Measurements from ENCODE around the gene PATJ. TPM values are rescaled to one million over a fixed set of nuclear protein-coding genes. Genes with fewer than 3 reads are reported as not detected.

Gene PATJ
- total RNA-seq, 1 experiment from 2014 or later: 57.9 TPM

- no peak for TF ChIP-seq TEAD4 (CRISPR knock-in tag; IDR thresholded peaks at IDR 0.05)
- TF ChIP-seq CDX4 (CRISPR knock-in tag; IDR thresholded peaks at IDR 0.05; ENCODE audit: borderline replicate concordance): no peak
- TF ChIP-seq ZBTB21 (CRISPR knock-in tag; IDR thresholded peaks at IDR 0.05; ENCODE audit: borderline replicate concordance): no peak
- no peak for TF ChIP-seq AFF4 (CRISPR knock-in tag; IDR thresholded peaks at IDR 0.05; ENCODE audit: borderline replicate concordance)
- no peak for TF ChIP-seq ZNF281 (CRISPR knock-in tag; IDR thresholded peaks at IDR 0.05)
- TF ChIP-seq MYBL2 (CRISPR knock-in tag; IDR thresholded peaks at IDR 0.05): no peak
- TF ChIP-seq ZNF317 (CRISPR knock-in tag; IDR thresholded peaks at IDR 0.05; ENCODE audit: borderline replicate concordance, low read depth): no peak
- TF ChIP-seq USF1 (CRISPR knock-in tag; IDR thresholded peaks at IDR 0.05): no peak
- TF ChIP-seq ATF2 (CRISPR knock-in tag; IDR thresholded peaks at IDR 0.05; ENCODE audit: borderline replicate concordance, low read depth): no peak
- TF ChIP-seq ZNF671 (CRISPR knock-in tag; IDR thresholded peaks at IDR 0.05): no peak
- TF ChIP-seq ETV6 (CRISPR knock-in tag; IDR thresholded peaks at IDR 0.05): no peak
- TF ChIP-seq ESRRA (CRISPR knock-in tag; IDR thresholded peaks at IDR 0.05; ENCODE audit: borderline replicate concordance): no peak
- no peak for TF ChIP-seq RORB (CRISPR knock-in tag; IDR thresholded peaks at IDR 0.05)
- TF ChIP-seq ZNF138 (CRISPR knock-in tag; conservative IDR thresholded peaks at IDR 0.05): no peak
- TF ChIP-seq NFE2L1 (CRISPR knock-in tag; IDR thresholded peaks at IDR 0.05): no peak
- TF ChIP-seq IRF1 (CRISPR knock-in tag; IDR thresholded peaks at IDR 0.05): no peak
- TF ChIP-seq MAX (CRISPR knock-in tag; IDR thresholded peaks at IDR 0.05): no peak
- no peak for TF ChIP-seq PRRX2 (CRISPR knock-in tag; IDR thresholded peaks at IDR 0.05)
- H3K4me1 Mint-ChIP-seq: no peaks in the 10 kb centered on the region
- no peak for ATAC-seq
- ChIA-PET POLR2A (no interaction called here), CTCF (interaction anchor here (0.5 kb wide), 1 partner anchor 152 kb away, joined by 3 read pairs; no protein-coding TSS in a partner anchor)
- peaks cover 36% of the 10 kb centered on the region for H3K36me3 Mint-ChIP-seq
- H3K27ac Mint-ChIP-seq: no peak overlapping the region
- H3K4me3 Mint-ChIP-seq: no peak overlapping the region
- H3K27me3 Mint-ChIP-seq (ENCODE audit: low read depth): no peaks in the 10 kb centered on the region
- DNase-seq (ENCODE audit: low spot score): no peak
- no peaks in the 10 kb centered on the region for H3K9me3 Mint-ChIP-seq
Measured at GRCh38 chr1:61699911-61700851, 42.1 kb upstream of the PATJ start.

All from WTC11 (cell line).